ENCODE results near the gene STX4.

The STX4 gene

GRCh38 chr16:31032736-31033708, at the start of gene STX4:
Gene STX4, plus strand, starts transcription at chr16:31033558. Its CDS starts 248 bp downstream, at chr16:31033806.
- no peaks in the 10 kb centered on the region for H3K9me3 Mint-ChIP-seq (ENCODE audit: low read depth)
- H3K4me1 Mint-ChIP-seq (ENCODE audit: low read depth): peaks cover 20% of the 10 kb centered on the region
- H3K27me3 Mint-ChIP-seq: no peaks in the 10 kb centered on the region
- H3K4me3 Mint-ChIP-seq: peak within 1 kb of the TSS; percentile 93
- peak within 1 kb of the TSS; percentile 93 for H3K27ac Mint-ChIP-seq
- no peaks in the 10 kb centered on the region for H3K36me3 Mint-ChIP-seq

- Mint-ChIP-seq H3K27me3 (no peaks in the 10 kb centered on the region), H3K4me1 (ENCODE audit: low read depth) (peaks cover 2% of the 10 kb centered on the region), H3K36me3 (no peaks in the 10 kb centered on the region), H3K9me3 (ENCODE audit: low read depth) (no peaks in the 10 kb centered on the region), H3K4me3 (no peak overlapping the region), H3K27ac (no peak overlapping the region)
Measured at GRCh38 chr16:30983898-30984610, 49.3 kb upstream of the STX4 start.

GRCh38 chr16:30984669-30985400, 48.5 kb upstream of the STX4 start, which contains the start of gene HSD3B7:
Gene HSD3B7, plus strand, starts transcription at chr16:30985207. Its CDS starts 452 bp downstream, at chr16:30985659.
- Mint-ChIP-seq H3K36me3 (no peaks in the 10 kb centered on the region), H3K27ac (no peak within 1 kb of the TSS), H3K9me3 (ENCODE audit: low read depth) (no peaks in the 10 kb centered on the region), H3K4me3 (no peak within 1 kb of the TSS), H3K4me1 (ENCODE audit: low read depth) (peaks cover 2% of the 10 kb centered on the region), H3K27me3 (no peaks in the 10 kb centered on the region)

- Mint-ChIP-seq H3K4me1 (ENCODE audit: low read depth) (peaks cover 2% of the 10 kb centered on the region), H3K4me3 (no peak overlapping the region), H3K9me3 (ENCODE audit: low read depth) (no peaks in the 10 kb centered on the region), H3K27ac (no peak overlapping the region), H3K27me3 (no peaks in the 10 kb centered on the region), H3K36me3 (no peaks in the 10 kb centered on the region)
Measured at GRCh38 chr16:30985401-30986128, 47.8 kb upstream of the STX4 start.

- Mint-ChIP-seq H3K27me3 (no peaks in the 10 kb centered on the region), H3K9me3 (ENCODE audit: low read depth) (no peaks in the 10 kb centered on the region), H3K4me1 (ENCODE audit: low read depth) (peaks cover 2% of the 10 kb centered on the region), H3K36me3 (no peaks in the 10 kb centered on the region), H3K4me3 (no peak overlapping the region), H3K27ac (no peak overlapping the region)
Measured at GRCh38 chr16:30986129-30986991, 47.0 kb upstream of the STX4 start.

GRCh38 chr16:30987581-30988190, 45.7 kb upstream of the STX4 start:
- peaks cover 2% of the 10 kb centered on the region for H3K4me1 Mint-ChIP-seq (ENCODE audit: low read depth)
- H3K36me3 Mint-ChIP-seq: no peaks in the 10 kb centered on the region
- H3K4me3 Mint-ChIP-seq: no peak overlapping the region
- H3K27ac Mint-ChIP-seq: no peak overlapping the region
- H3K27me3 Mint-ChIP-seq: no peaks in the 10 kb centered on the region
- no peaks in the 10 kb centered on the region for H3K9me3 Mint-ChIP-seq (ENCODE audit: low read depth)

- Mint-ChIP-seq H3K27ac (no peak overlapping the region), H3K36me3 (no peaks in the 10 kb centered on the region), H3K9me3 (ENCODE audit: low read depth) (no peaks in the 10 kb centered on the region), H3K27me3 (no peaks in the 10 kb centered on the region), H3K4me3 (no peak overlapping the region), H3K4me1 (ENCODE audit: low read depth) (peaks cover 2% of the 10 kb centered on the region)
Measured at GRCh38 chr16:30989469-30990047, 43.8 kb upstream of the STX4 start.

GRCh38 chr16:30990105-30990504, 43.3 kb upstream of the STX4 start:
- no peaks in the 10 kb centered on the region for H3K36me3 Mint-ChIP-seq
- peaks cover 3% of the 10 kb centered on the region for H3K4me1 Mint-ChIP-seq (ENCODE audit: low read depth)
- no peaks in the 10 kb centered on the region for H3K9me3 Mint-ChIP-seq (ENCODE audit: low read depth)
- H3K27ac Mint-ChIP-seq: no peak overlapping the region
- H3K27me3 Mint-ChIP-seq: no peaks in the 10 kb centered on the region
- no peak overlapping the region for H3K4me3 Mint-ChIP-seq

- H3K27ac Mint-ChIP-seq: no peak overlapping the region
- H3K4me3 Mint-ChIP-seq: no peak overlapping the region
- no peaks in the 10 kb centered on the region for H3K9me3 Mint-ChIP-seq (ENCODE audit: low read depth)
- H3K36me3 Mint-ChIP-seq: no peaks in the 10 kb centered on the region
- H3K27me3 Mint-ChIP-seq: no peaks in the 10 kb centered on the region
- H3K4me1 Mint-ChIP-seq (ENCODE audit: low read depth): peaks cover 3% of the 10 kb centered on the region
Measured at GRCh38 chr16:30991052-30991451, 42.3 kb upstream of the STX4 start.

GRCh38 chr16:30992276-30992780, 41.0 kb upstream of the STX4 start:
- H3K4me1 Mint-ChIP-seq (ENCODE audit: low read depth): peaks cover 10% of the 10 kb centered on the region
- no peak overlapping the region for H3K27ac Mint-ChIP-seq
- no peaks in the 10 kb centered on the region for H3K9me3 Mint-ChIP-seq (ENCODE audit: low read depth)
- no peaks in the 10 kb centered on the region for H3K27me3 Mint-ChIP-seq
- H3K36me3 Mint-ChIP-seq: no peaks in the 10 kb centered on the region
- no peak overlapping the region for H3K4me3 Mint-ChIP-seq

GRCh38 chr16:30992931-30993816, 40.2 kb upstream of the STX4 start:
- H3K36me3 Mint-ChIP-seq: no peaks in the 10 kb centered on the region
- no peak overlapping the region for H3K27ac Mint-ChIP-seq
- no peak overlapping the region for H3K4me3 Mint-ChIP-seq
- no peaks in the 10 kb centered on the region for H3K9me3 Mint-ChIP-seq (ENCODE audit: low read depth)
- H3K4me1 Mint-ChIP-seq (ENCODE audit: low read depth): peaks cover 10% of the 10 kb centered on the region
- H3K27me3 Mint-ChIP-seq: no peaks in the 10 kb centered on the region

GRCh38 chr16:30995927-30996323, 37.4 kb upstream of the STX4 start:
- no peaks in the 10 kb centered on the region for H3K36me3 Mint-ChIP-seq
- H3K9me3 Mint-ChIP-seq (ENCODE audit: low read depth): no peaks in the 10 kb centered on the region
- H3K27ac Mint-ChIP-seq: no peak overlapping the region
- H3K27me3 Mint-ChIP-seq: no peaks in the 10 kb centered on the region
- peak overlapping the region; percentile 75 for H3K4me3 Mint-ChIP-seq
- peaks cover 10% of the 10 kb centered on the region for H3K4me1 Mint-ChIP-seq (ENCODE audit: low read depth)

Data from activated naive CD8-positive, alpha-beta T cell (primary cell).